ENCODE data around the gene ZXDC.

- TF ChIP-seq CTCF (IDR thresholded peaks at IDR 0.05) (no peak), EZH2 (IDR thresholded peaks at IDR 0.05; ENCODE audit: borderline replicate concordance, insufficient read depth, low read depth, low read length, poor library complexity, severe bottlenecking) (no peak)
These were observed 5.2 kb upstream of the ZXDC start for GRCh38 chr3:126480861-126481260.
